C1 segment of cervical spinal cord (tissue), 14 donors: ENCODE data around the gene SLIT3.
A peak's percentile ranks its signal among the peaks of the same experiment; 100 is the strongest.
"Not testable (repeated sequence)": the region's sequence is repeated elsewhere in the genome, so short reads cannot be mapped to it uniquely, and the experiment has no call there.

Experiments used
- DNase-seq, 14 donors: peaks; one replicate each; lab custom pipeline; 2025; lab: John Stamatoyannopoulos, UW

Gene SLIT3

GRCh38 chr5:168750926-168751325 is 550.0 kb downstream of the SLIT3 start:
- DNase-seq = no peak

GRCh38 chr5:168749391-168750100 is 551.4 kb downstream of the SLIT3 start:
- no peak for DNase-seq

GRCh38 chr5:168747987-168748777 is 552.8 kb downstream of the SLIT3 start:
- peak in 3 of 14 donors; percentile 11 to 15 (median 11) for DNase-seq

- no peak for DNase-seq
Measured at GRCh38 chr5:168746893-168747640, 553.9 kb downstream of the SLIT3 start.

GRCh38 chr5:168746126-168746892 is 554.6 kb downstream of the SLIT3 start:
- not testable (repeated sequence) for DNase-seq

GRCh38 chr5:168743617-168744016 is 557.3 kb downstream of the SLIT3 start:
- no peak for DNase-seq

- not testable (repeated sequence) for DNase-seq
Measured at GRCh38 chr5:168742311-168742710, 558.6 kb downstream of the SLIT3 start.

- no peak for DNase-seq
Measured at GRCh38 chr5:168740811-168741213, 560.1 kb downstream of the SLIT3 start.

- peak in 2 of 14 donors; percentile 20 to 22 for DNase-seq
Measured at GRCh38 chr5:168740092-168740800, 560.7 kb downstream of the SLIT3 start.

- DNase-seq = no peak
Measured at GRCh38 chr5:168737066-168737465, 563.9 kb downstream of the SLIT3 start.

GRCh38 chr5:168736281-168736831 is 564.6 kb downstream of the SLIT3 start:
- DNase-seq = peak in 1 of 14 donors; percentile 38

GRCh38 chr5:168734620-168735300 is 566.2 kb downstream of the SLIT3 start:
- DNase-seq = peak in 4 of 14 donors; percentile 5 to 24 (median 16)

- DNase-seq = no peak
Measured at GRCh38 chr5:168734119-168734518, 566.8 kb downstream of the SLIT3 start.

- no peak for DNase-seq
Measured at GRCh38 chr5:168728546-168729211, 572.3 kb downstream of the SLIT3 start.

- DNase-seq = no peak
Measured at GRCh38 chr5:168727547-168727946, 573.4 kb downstream of the SLIT3 start.

GRCh38 chr5:168726342-168726741 is 574.6 kb downstream of the SLIT3 start:
- no peak for DNase-seq

- no peak for DNase-seq
Measured at GRCh38 chr5:168724227-168724626, 576.7 kb downstream of the SLIT3 start.

- DNase-seq = no peak
Measured at GRCh38 chr5:168723037-168723436, 577.9 kb downstream of the SLIT3 start.

- no peak for DNase-seq
Measured at GRCh38 chr5:168721966-168722365, 579.0 kb downstream of the SLIT3 start.
